Nucleus accumbens (tissue), 56 donors: ENCODE data around the gene YPEL5.
"Not testable (repeated sequence)": the region's sequence is repeated elsewhere in the genome, so short reads cannot be mapped to it uniquely, and the experiment has no call there.

Experiments
- DNase-seq, 56 donors: peaks; one replicate each; lab custom pipeline; 2025; lab: John Stamatoyannopoulos, UW

Gene YPEL5

GRCh38 chr2:30135541-30135940 is 11.3 kb upstream of the YPEL5 start:
- DNase-seq, result no peak

GRCh38 chr2:30136764-30137444 is 9.9 kb upstream of the YPEL5 start:
- no peak for DNase-seq

GRCh38 chr2:30139131-30139870 is 7.5 kb upstream of the YPEL5 start:
- no peak for DNase-seq

- DNase-seq, result no peak
These were observed 5.7 kb upstream of the YPEL5 start for GRCh38 chr2:30141136-30141535.

- DNase-seq, result no peak
These were observed 2.5 kb upstream of the YPEL5 start for GRCh38 chr2:30144260-30144659.

GRCh38 chr2:30144951-30145350 is 1.9 kb upstream of the YPEL5 start:
- not testable (repeated sequence) for DNase-seq

- no peak for DNase-seq
These were observed 926 bp upstream of the YPEL5 start for GRCh38 chr2:30145826-30146336.

- DNase-seq, result peak in 5 of 56 donors; percentile 39 to 76 (median 47)
These were observed 448 bp downstream of the YPEL5 start for GRCh38 chr2:30147196-30147714.

GRCh38 chr2:30147715-30148610 is 1.2 kb downstream of the YPEL5 start:
- DNase-seq, result peak in 53 of 56 donors; percentile 16 to 87 (median 67)

GRCh38 chr2:30148850-30149249 is 2.0 kb downstream of the YPEL5 start:
- DNase-seq, result no peak

- no peak for DNase-seq
These were observed 2.7 kb downstream of the YPEL5 start for GRCh38 chr2:30149513-30149912.

GRCh38 chr2:30149976-30150375 is 3.2 kb downstream of the YPEL5 start:
- DNase-seq, result no peak

- no peak for DNase-seq
These were observed 4.0 kb downstream of the YPEL5 start for GRCh38 chr2:30150786-30151185.

GRCh38 chr2:30152385-30152784 is 5.6 kb downstream of the YPEL5 start:
- DNase-seq, result no peak

- DNase-seq, result no peak
These were observed 8.4 kb downstream of the YPEL5 start for GRCh38 chr2:30155202-30155601.

- DNase-seq, result no peak
These were observed 9.3 kb downstream of the YPEL5 start for GRCh38 chr2:30155889-30156658.

- DNase-seq, result no peak
These were observed 10.8 kb downstream of the YPEL5 start for GRCh38 chr2:30157616-30158015.

- no peak for DNase-seq
These were observed 13.0 kb downstream of the YPEL5 start for GRCh38 chr2:30159766-30160165.

GRCh38 chr2:30161929-30162706 is 15.3 kb downstream of the YPEL5 start:
- no peak for DNase-seq
